Muscle of back (tissue), 13 donors: Measurements from ENCODE around the gene MRPL32. TPM values are rescaled to one million over a fixed set of nuclear protein-coding genes. Genes with fewer than 3 reads are reported as not detected.
"Not testable (repeated sequence)": the region's sequence is repeated elsewhere in the genome, so short reads cannot be mapped to it uniquely, and the experiment has no call there.

ENCODE experiments used
- DNase-seq, 3 donors: peaks; one replicate each; pipeline versions ENCODE4 v3.0.0 to v3.0.0-alpha.2; 2013
- long read RNA-seq, 9 donors: transcript quantifications; one replicate each; lab custom pipeline, GENCODE V29; 2026
- polyA plus RNA-seq, 10 donors: library from polyadenylated mRNA; unstranded; fragments of 120-200 nt; gene quantifications; one replicate each; pipeline ENCODE4 v1.2.1, GENCODE V29; 2013; ENCODE audit not compliant: insufficient read length in 10 of 10

MRPL32 gene
- polyA plus RNA-seq, result 10 to 100 TPM; 38.9 to 55.5 (median 48.3) TPM
- long read RNA-seq, donor 1, transcript MRPL32-201 (3 exons, 1,035 nt), result major isoform, 15 of 25 reads
- long read RNA-seq, donor 1, partial matches to known transcripts, result 10 of 25 reads
- long read RNA-seq, donor 1, other reads (novel, unspliced or antisense), result 0 of 25 reads
- long read RNA-seq, donor 2, transcript MRPL32-201 (3 exons, 1,035 nt), result major isoform, 22 of 22 reads
- long read RNA-seq, donor 2, partial matches to known transcripts, result 0 of 22 reads
- long read RNA-seq, donor 2, other reads (novel, unspliced or antisense), result 0 of 22 reads
- long read RNA-seq, donor 3, result 0 reads
- long read RNA-seq, donor 4, transcript MRPL32-201 (3 exons, 1,035 nt), result major isoform, 17 of 19 reads
- long read RNA-seq, donor 4, partial matches to known transcripts, result 0 of 19 reads
- long read RNA-seq, donor 4, other reads (novel, unspliced or antisense), result 0 of 19 reads
- long read RNA-seq, donor 5, transcript MRPL32-201 (3 exons, 1,035 nt), result major isoform, 26 of 31 reads
- long read RNA-seq, donor 5, partial matches to known transcripts, result 5 of 31 reads
- long read RNA-seq, donor 5, other reads (novel, unspliced or antisense), result 0 of 31 reads
- long read RNA-seq, donor 6, transcript MRPL32-201 (3 exons, 1,035 nt), result major isoform, 30 of 31 reads
- long read RNA-seq, donor 6, partial matches to known transcripts, result 0 of 31 reads
- long read RNA-seq, donor 6, other reads (novel, unspliced or antisense), result 0 of 31 reads
- long read RNA-seq, donor 7, transcript MRPL32-201 (3 exons, 1,035 nt), result major isoform, 8 of 8 reads
- long read RNA-seq, donor 7, partial matches to known transcripts, result 0 of 8 reads
- long read RNA-seq, donor 7, other reads (novel, unspliced or antisense), result 0 of 8 reads
- long read RNA-seq, donor 8, transcript MRPL32-201 (3 exons, 1,035 nt), result major isoform, 20 of 20 reads
- long read RNA-seq, donor 8, partial matches to known transcripts, result 0 of 20 reads
- long read RNA-seq, donor 8, other reads (novel, unspliced or antisense), result 0 of 20 reads
- long read RNA-seq, donor 9, transcript MRPL32-201 (3 exons, 1,035 nt), result major isoform, 7 of 7 reads
- long read RNA-seq, donor 9, partial matches to known transcripts, result 0 of 7 reads
- long read RNA-seq, donor 9, other reads (novel, unspliced or antisense), result 0 of 7 reads

- DNase-seq, result peak; percentile 96 to 98 (median 98)
These were observed at the start of gene MRPL32, which contains the start of gene PSMA2 for GRCh38 chr7:42931834-42932651. MRPL32 (plus strand) TSS chr7:42932376; CDS start chr7:42932387, 11 bp downstream. PSMA2 (minus strand) TSS chr7:42932174; CDS start chr7:42932158, 16 bp downstream.

- no peak for DNase-seq
These were observed 48.2 kb upstream of the MRPL32 start for GRCh38 chr7:42883950-42884349.

GRCh38 chr7:42885183-42885582 is 47.0 kb upstream of the MRPL32 start:
- not testable (repeated sequence) for DNase-seq

GRCh38 chr7:42886129-42886528 is 46.0 kb upstream of the MRPL32 start:
- no peak for DNase-seq

- no peak for DNase-seq
These were observed 45.2 kb upstream of the MRPL32 start for GRCh38 chr7:42886893-42887505.

- no peak for DNase-seq
These were observed 38.6 kb upstream of the MRPL32 start for GRCh38 chr7:42893346-42894240.

- no peak for DNase-seq
These were observed 31.3 kb upstream of the MRPL32 start for GRCh38 chr7:42900842-42901241.

- no peak for DNase-seq
These were observed 29.8 kb upstream of the MRPL32 start for GRCh38 chr7:42902331-42902730.

GRCh38 chr7:42906181-42906580 is 26.0 kb upstream of the MRPL32 start:
- no peak for DNase-seq

- no peak for DNase-seq
These were observed 24.9 kb upstream of the MRPL32 start for GRCh38 chr7:42907316-42907715.

GRCh38 chr7:42910306-42910705 is 21.9 kb upstream of the MRPL32 start:
- DNase-seq, result no peak

GRCh38 chr7:42911454-42912447 is 20.4 kb upstream of the MRPL32 start, which contains the start of gene C7orf25:
C7orf25 (minus strand) TSS chr7:42912070; CDS start chr7:42910900, 1,170 bp downstream.
- peak; percentile 94 to 97 (median 95) for DNase-seq

- no peak for DNase-seq
These were observed 18.6 kb upstream of the MRPL32 start for GRCh38 chr7:42913591-42913990.

GRCh38 chr7:42914009-42914408 is 18.2 kb upstream of the MRPL32 start:
- DNase-seq, result no peak

- peak in 1 of 3 donors; percentile 39 for DNase-seq
These were observed 17.6 kb upstream of the MRPL32 start for GRCh38 chr7:42914421-42915045.

- DNase-seq, result no peak
These were observed 16.8 kb upstream of the MRPL32 start for GRCh38 chr7:42915356-42915755.

GRCh38 chr7:42922017-42922753 is 10.0 kb upstream of the MRPL32 start:
- DNase-seq, result no peak
